H9 (cell line): ENCODE measurements around the gene SPPL3. TPM values are rescaled to one million over a fixed set of nuclear protein-coding genes. Genes with fewer than 3 reads are reported as not detected.

ENCODE experiments used
- DNase-seq: peaks from one replicate; pipeline ENCODE4 v3.0.0-alpha.2; 2017
- H2AFZ ChIP-seq: one replicate; pipeline ENCODE4 v1.6.1; 2013; ENCODE audit warnings: mild to moderate bottlenecking, low read length, control low read depth, moderate library complexity
- H2AK5ac ChIP-seq: 2 replicates; pipeline ENCODE4 v1.6.1; 2013; ENCODE audit warnings: low read length, control low read depth, mixed read lengths; ENCODE audit not compliant: insufficient read length
- H2BK120ac ChIP-seq: one replicate; pipeline ENCODE4 v1.6.1; 2013; ENCODE audit warnings: low read depth, mild to moderate bottlenecking, low read length, control low read depth, inconsistent platforms; ENCODE audit not compliant: poor library complexity, severe bottlenecking
- H2BK12ac ChIP-seq: 2 replicates; pipeline ENCODE4 v1.6.1; 2013; ENCODE audit warnings: low read length, control low read depth, mixed read lengths, low read depth; ENCODE audit not compliant: insufficient read length
- H2BK15ac ChIP-seq: 2 replicates; pipeline ENCODE4 v1.6.1; 2013; ENCODE audit warnings: low read depth, low read length, control low read depth
- H2BK20ac ChIP-seq: one replicate; pipeline ENCODE4 v1.6.1; 2013; ENCODE audit warnings: low read depth, mild to moderate bottlenecking, low read length, control low read depth, inconsistent platforms; ENCODE audit not compliant: poor library complexity, severe bottlenecking
- H2BK5ac ChIP-seq: 2 replicates; pipeline ENCODE4 v1.6.1; 2013; ENCODE audit warnings: low read length, control low read depth, mixed read lengths; ENCODE audit not compliant: insufficient read length
- H3K14ac ChIP-seq: 2 replicates; pipeline ENCODE4 v1.6.1; 2013; ENCODE audit warnings: low read length, control low read depth; ENCODE audit not compliant: insufficient read depth
- H3K18ac ChIP-seq: 2 replicates; pipeline ENCODE4 v1.6.1; 2013; ENCODE audit warnings: low read depth, mild to moderate bottlenecking, mixed read lengths, low read length, control low read depth; ENCODE audit not compliant: insufficient read length
- H3K23ac ChIP-seq: 2 replicates; pipeline ENCODE4 v1.6.1; 2013; ENCODE audit warnings: low read length, control low read depth, mixed read lengths, low read depth; ENCODE audit not compliant: insufficient read length
- H3K23me2 ChIP-seq: 2 replicates; pipeline ENCODE4 v1.6.1; 2013; ENCODE audit warnings: low read depth, mild to moderate bottlenecking, mixed read lengths, low read length, control low read depth; ENCODE audit not compliant: insufficient read length, poor library complexity, severe bottlenecking
- H3K27ac ChIP-seq: 2 replicates; pipeline ENCODE4 v1.5.1; 2013; ENCODE audit warnings: low read length, control low read depth, mixed read lengths, low read depth; ENCODE audit not compliant: insufficient read length
- H3K27me3 ChIP-seq: 2 replicates; pipeline ENCODE4 v1.6.1; 2013; ENCODE audit warnings: low read length, control low read depth, inconsistent platforms; ENCODE audit not compliant: insufficient read depth
- H3K4ac ChIP-seq: 2 replicates; pipeline ENCODE4 v1.6.1; 2013; ENCODE audit warnings: low read depth, mild to moderate bottlenecking, control low read depth, inconsistent platforms, low read length, moderate library complexity
- H3K4me1 ChIP-seq: 2 replicates; pipeline ENCODE4 v1.6.1; 2013; ENCODE audit warnings: low read length, control low read depth, inconsistent platforms; ENCODE audit not compliant: insufficient read depth
- H3K4me2 ChIP-seq: 2 replicates; pipeline ENCODE4 v1.6.1; 2013; ENCODE audit warnings: low read length, control low read depth, mixed read lengths; ENCODE audit not compliant: insufficient read length, insufficient read depth
- H3K56ac ChIP-seq: 2 replicates; pipeline ENCODE4 v1.6.1; 2013; ENCODE audit warnings: low read depth, mild to moderate bottlenecking, mixed read lengths, low read length, control low read depth; ENCODE audit not compliant: insufficient read length
- H3K79me1 ChIP-seq: 2 replicates; pipeline ENCODE4 v1.6.1; 2013; ENCODE audit warnings: low read depth, mild to moderate bottlenecking, moderate library complexity, low read length, control low read depth, inconsistent platforms; ENCODE audit not compliant: insufficient read depth, poor library complexity, severe bottlenecking
- H3K79me2 ChIP-seq: 2 replicates; pipeline ENCODE4 v1.6.1; 2013; ENCODE audit warnings: low read length, control low read depth, inconsistent platforms; ENCODE audit not compliant: insufficient read depth
- H3K9ac ChIP-seq: 2 replicates; pipeline ENCODE4 v1.6.1; 2013; ENCODE audit warnings: low read length, control low read depth, mixed read lengths; ENCODE audit not compliant: insufficient read length; ENCODE audit errors: extremely low read depth
- H3K9me3 ChIP-seq: one replicate; pipeline ENCODE4 v1.6.1; 2013; ENCODE audit warnings: low read depth, low read length, inconsistent platforms; ENCODE audit not compliant: control insufficient read depth
- H3T11ph ChIP-seq: one replicate; pipeline ENCODE4 v1.6.1; 2013; ENCODE audit warnings: mild to moderate bottlenecking, low read length, control low read depth, inconsistent platforms
- H4K20me1 ChIP-seq: one replicate; pipeline ENCODE4 v1.6.1; 2013; ENCODE audit not compliant: control insufficient read depth, insufficient read length, insufficient read depth
- H4K5ac ChIP-seq: 2 replicates; pipeline ENCODE4 v1.6.1; 2013; ENCODE audit warnings: low read depth, mild to moderate bottlenecking, mixed read lengths, low read length, control low read depth; ENCODE audit not compliant: insufficient read length
- H4K8ac ChIP-seq: replicated peaks from 2 replicates; pipeline ENCODE4 v1.6.1; 2013; ENCODE audit warnings: low read length, control low read depth, mixed read lengths, low read depth; ENCODE audit not compliant: insufficient read length
- H4K91ac ChIP-seq: 2 replicates; pipeline ENCODE4 v1.6.1; 2013; ENCODE audit warnings: low read depth, mild to moderate bottlenecking, moderate library complexity, mixed read lengths, low read length, control low read depth; ENCODE audit not compliant: insufficient read length
- H3K27ac Mint-ChIP-seq, 3 experiments: 2 replicates in 2 of 3; 3 replicates in 1 of 3; pipeline ENCODE4 v1.8.0; 2020 to 2021; ENCODE audit warnings: mixed read lengths in 3 of 3, mild to moderate bottlenecking in 1 of 3, moderate library complexity in 1 of 3
- H3K27me3 Mint-ChIP-seq: 2 replicates; pipeline ENCODE4 v1.8.0; 2021; ENCODE audit warnings: low read depth, mild to moderate bottlenecking, moderate library complexity, mixed read lengths
- H3K36me3 Mint-ChIP-seq, 3 experiments: 2 replicates in 2 of 3; 3 replicates in 1 of 3; pipeline ENCODE4 v1.8.0; 2020 to 2021; ENCODE audit warnings: low read depth in 3 of 3, mixed read lengths in 3 of 3; ENCODE audit not compliant: insufficient read depth in 1 of 3
- H3K4me1 Mint-ChIP-seq, 2 experiments: 2 replicates each; pipeline ENCODE4 v1.8.0; 2020; ENCODE audit warnings: mixed read lengths in 2 of 2
- H3K4me3 Mint-ChIP-seq, 2 experiments: 2 replicates in 1 of 2; 3 replicates in 1 of 2; pipeline ENCODE4 v1.8.0; 2020 to 2021; ENCODE audit warnings: mild to moderate bottlenecking in 2 of 2, mixed read lengths in 2 of 2, moderate library complexity in 1 of 2
- H3K9me3 Mint-ChIP-seq, 2 experiments: 2 replicates in 1 of 2; 3 replicates in 1 of 2; pipeline ENCODE4 v1.8.0; 2020; ENCODE audit warnings: mild to moderate bottlenecking in 2 of 2, mixed read lengths in 2 of 2, moderate library complexity in 1 of 2
- CTCF ChIP-seq: fragments of 200-600 bp; sonication (generic); conservative IDR thresholded peaks from 3 replicates; pipeline ENCODE4 v1.8.0; 2021; ENCODE audit warnings: antibody characterized with exemption, mild to moderate bottlenecking
- WGBS: extraction: QIAGEN DNeasy Blood & Tissue Kit; methylation state at CpG from one replicate; pipeline ENCODE4 v1.1.7; 2013; ENCODE audit warnings: missing lambda C conversion rate, low lambda C conversion rate, mixed read lengths; ENCODE audit not compliant: insufficient read length; ENCODE audit errors: extremely low coverage; 5-methylcytosine and 5-hydroxymethylcytosine counted together
- total RNA-seq: library from RNA; stranded (reverse); gene quantifications from 2 replicates; pipeline ENCODE4 v1.2.1, GENCODE V29; 2021

SPPL3 gene
- total RNA-seq, 1 experiment from 2014 or later: 46.3 TPM

- H4K5ac ChIP-seq: no peak overlapping the region
- H4K8ac ChIP-seq: no peak overlapping the region
- no peak overlapping the region for H3K4ac ChIP-seq
- TF ChIP-seq CTCF: no peak
- peaks cover 3% of the 10 kb centered on the region; the same call in 1 of the 2 replicates for H3K79me2 ChIP-seq
- no peak overlapping the region for H3T11ph ChIP-seq
- no peak overlapping the region for H2BK120ac ChIP-seq
- no peak overlapping the region for H2AK5ac ChIP-seq
- H3K79me1 ChIP-seq: peaks cover 8% of the 10 kb centered on the region
- Mint-ChIP-seq H3K4me3 (no peak overlapping the region), H3K27ac (no peak overlapping the region), H3K36me3 (no peaks in the 10 kb centered on the region), H3K4me1 (no peaks in the 10 kb centered on the region; a peak in 1 of 4 replicates), H3K9me3 (no peaks in the 10 kb centered on the region), H3K27me3 (no peaks in the 10 kb centered on the region)
- no peak overlapping the region for H2BK5ac ChIP-seq
- H2BK20ac ChIP-seq: no peak overlapping the region
- H3K23me2 ChIP-seq: no peaks in the 10 kb centered on the region
- no CpG with 5 or more reads among the region's 2 CpGs for WGBS
- no peaks in the 10 kb centered on the region for H3K4me1 ChIP-seq
- H3K56ac ChIP-seq: no peak overlapping the region
- no peaks in the 10 kb centered on the region for H3K27me3 ChIP-seq
- H3K4me2 ChIP-seq: no peak overlapping the region
- H3K14ac ChIP-seq: no peak overlapping the region
- no peak overlapping the region for H3K23ac ChIP-seq
- H4K20me1 ChIP-seq: no peaks in the 10 kb centered on the region
- no peak overlapping the region for H2BK15ac ChIP-seq
- DNase-seq: no peak
- H4K91ac ChIP-seq: no peak overlapping the region
- H2AFZ ChIP-seq: no peak overlapping the region
- H3K27ac ChIP-seq: no peak overlapping the region
- H2BK12ac ChIP-seq: no peak overlapping the region
- H3K18ac ChIP-seq: no peak overlapping the region
- H3K9ac ChIP-seq: no peak overlapping the region
- no peaks in the 10 kb centered on the region for H3K9me3 ChIP-seq
Measured at GRCh38 chr12:120885521-120885920, 18.6 kb downstream of the SPPL3 start.
